Measurements from ENCODE around the gene GTPBP1.
A peak's percentile ranks its signal among the peaks of the same experiment; 100 is the strongest.

Gene GTPBP1

GRCh38 chr22:38720350-38720749, 14.6 kb downstream of the GTPBP1 start:
- Histone ChIP-seq H3K4me1 (peaks cover 0 to 17% (median 13%) of the 10 kb centered on the region in 4 donors), H3K36me3 (peaks cover 56 to 82% (median 66%) of the 10 kb centered on the region in 3 donors), H3K9me3 (no peaks in the 10 kb centered on the region), H3K27me3 (no peaks in the 10 kb centered on the region), H3K27ac (no peak overlapping the region), H3K4me3 (no peak overlapping the region)
- no peak for DNase-seq
- TF ChIP-seq CTCF (IDR thresholded peaks at IDR 0.05): no peak
- intact Hi-C loops (cut with DNase I; ENCODE audit: low total_unique reads): no loop called here

- Histone ChIP-seq H3K9me3 (no peaks in the 10 kb centered on the region), H3K27me3 (no peaks in the 10 kb centered on the region), H3K36me3 (peaks cover 62 to 82% (median 70%) of the 10 kb centered on the region in 3 donors), H3K4me3 (no peak overlapping the region), H3K27ac (no peak overlapping the region), H3K4me1 (peaks cover 0 to 17% (median 12%) of the 10 kb centered on the region in 4 donors)
- DNase-seq: peak in 1 of 2 donors; percentile 42
- TF ChIP-seq CTCF (IDR thresholded peaks at IDR 0.05): no peak
- intact Hi-C loops (cut with DNase I; ENCODE audit: low total_unique reads): no loop called here
These were observed 15.8 kb downstream of the GTPBP1 start for GRCh38 chr22:38721551-38721950.

GRCh38 chr22:38724176-38724575, 18.4 kb downstream of the GTPBP1 start:
- TF ChIP-seq CTCF (IDR thresholded peaks at IDR 0.05): no peak
- no peak overlapping the region for H3K4me3 ChIP-seq
- intact Hi-C loops (cut with DNase I; ENCODE audit: low total_unique reads): no loop called here
- peaks cover 0 to 3% (median 1%) of the 10 kb centered on the region in 4 donors for H3K4me1 ChIP-seq
- H3K9me3 ChIP-seq: no peaks in the 10 kb centered on the region
- peaks cover 73 to 93% (median 86%) of the 10 kb centered on the region in 3 donors for H3K36me3 ChIP-seq
- no peak overlapping the region for H3K27ac ChIP-seq
- peak in 1 of 2 donors; percentile 46 for DNase-seq
- no peaks in the 10 kb centered on the region for H3K27me3 ChIP-seq

GRCh38 chr22:38724926-38725571, 19.3 kb downstream of the GTPBP1 start:
- H3K4me1 ChIP-seq: no peaks in the 10 kb centered on the region
- peak; percentile 29 for TF ChIP-seq CTCF (IDR thresholded peaks at IDR 0.05)
- H3K27ac ChIP-seq: no peak overlapping the region
- no peaks in the 10 kb centered on the region for H3K9me3 ChIP-seq
- H3K4me3 ChIP-seq: no peak overlapping the region
- DNase-seq: peak in 1 of 2 donors; percentile 58
- intact Hi-C loops (cut with DNase I; ENCODE audit: low total_unique reads): no loop called here
- H3K27me3 ChIP-seq: no peaks in the 10 kb centered on the region
- H3K36me3 ChIP-seq: peaks cover 80 to 100% (median 95%) of the 10 kb centered on the region in 3 donors

- H3K4me1 ChIP-seq: peaks cover 0 to under 1% (median 0%) of the 10 kb centered on the region in 4 donors
- no peak for TF ChIP-seq CTCF (IDR thresholded peaks at IDR 0.05)
- H3K27ac ChIP-seq: no peak overlapping the region
- DNase-seq: peak in 1 of 2 donors; percentile 60
- intact Hi-C loops (cut with DNase I; ENCODE audit: low total_unique reads): no loop called here
- peaks cover 88 to 100% (median 100%) of the 10 kb centered on the region in 3 donors for H3K36me3 ChIP-seq
- H3K9me3 ChIP-seq: no peaks in the 10 kb centered on the region
- no peak overlapping the region for H3K4me3 ChIP-seq
- H3K27me3 ChIP-seq: no peaks in the 10 kb centered on the region
These were observed 20.3 kb downstream of the GTPBP1 start for GRCh38 chr22:38725900-38726655.

All from tibial artery (tissue), 4 donors.